Activated CD4-positive, alpha-beta T cell treated with anti-CD3 and anti-CD28 coated beads for 48 hours (primary cell): ENCODE measurements around the gene PNKD.

Experiments
- DNase-seq: peaks from one replicate; pipeline ENCODE4 v3.0.0-alpha.2; 2020

Gene PNKD

GRCh38 chr2:218320704-218321336, 50.5 kb downstream of the PNKD start:
- DNase-seq, result no peak

GRCh38 chr2:218322768-218323525, 52.6 kb downstream of the PNKD start:
- peak; percentile 50 for DNase-seq

GRCh38 chr2:218323526-218324472, 53.5 kb downstream of the PNKD start:
- no peak for DNase-seq

GRCh38 chr2:218325566-218326160, 55.3 kb downstream of the PNKD start:
- DNase-seq, result no peak

GRCh38 chr2:218326315-218326714, 56.0 kb downstream of the PNKD start:
- DNase-seq, result no peak

DNA sequence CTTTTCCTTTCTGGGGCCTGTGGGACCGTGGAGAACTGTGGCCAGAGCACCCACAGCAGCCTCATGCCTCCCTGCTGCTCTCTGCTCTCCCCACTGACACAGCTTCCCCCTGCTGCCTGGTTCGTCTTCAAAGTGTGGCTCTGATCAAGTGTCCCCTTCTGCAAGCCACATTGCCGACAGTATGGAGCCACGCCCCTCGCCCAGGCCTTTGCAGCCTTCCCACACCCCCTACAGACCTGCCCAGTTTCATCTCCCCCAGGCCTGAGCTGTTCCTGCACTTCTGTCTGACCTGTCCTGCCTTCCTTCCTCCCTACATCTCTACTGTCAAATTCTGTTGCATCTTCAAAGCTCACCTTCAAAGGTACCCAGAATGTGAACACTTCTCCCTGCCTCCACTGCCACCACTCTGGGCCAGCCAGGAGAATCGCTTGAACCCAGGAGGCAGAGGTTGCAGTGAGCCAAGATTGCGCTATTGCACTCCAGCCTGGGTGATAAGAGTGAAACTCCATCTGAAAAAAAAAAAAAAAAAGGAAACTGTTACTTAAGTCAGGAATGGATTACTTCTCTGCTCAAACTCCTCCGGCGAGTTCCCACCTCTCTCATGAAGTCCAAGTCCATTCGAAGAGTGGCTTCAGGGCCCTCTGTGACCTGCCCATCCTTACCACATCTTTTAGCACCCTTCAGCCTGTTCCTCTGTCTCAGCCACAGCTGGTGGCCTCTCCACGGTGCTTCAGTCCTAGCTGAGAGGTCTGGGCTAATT, 57.3 kb downstream of the PNKD start:
- DNase-seq, result no peak

- no peak for DNase-seq
These were observed 58.0 kb downstream of the PNKD start for GRCh38 chr2:218328294-218328693.

DNA sequence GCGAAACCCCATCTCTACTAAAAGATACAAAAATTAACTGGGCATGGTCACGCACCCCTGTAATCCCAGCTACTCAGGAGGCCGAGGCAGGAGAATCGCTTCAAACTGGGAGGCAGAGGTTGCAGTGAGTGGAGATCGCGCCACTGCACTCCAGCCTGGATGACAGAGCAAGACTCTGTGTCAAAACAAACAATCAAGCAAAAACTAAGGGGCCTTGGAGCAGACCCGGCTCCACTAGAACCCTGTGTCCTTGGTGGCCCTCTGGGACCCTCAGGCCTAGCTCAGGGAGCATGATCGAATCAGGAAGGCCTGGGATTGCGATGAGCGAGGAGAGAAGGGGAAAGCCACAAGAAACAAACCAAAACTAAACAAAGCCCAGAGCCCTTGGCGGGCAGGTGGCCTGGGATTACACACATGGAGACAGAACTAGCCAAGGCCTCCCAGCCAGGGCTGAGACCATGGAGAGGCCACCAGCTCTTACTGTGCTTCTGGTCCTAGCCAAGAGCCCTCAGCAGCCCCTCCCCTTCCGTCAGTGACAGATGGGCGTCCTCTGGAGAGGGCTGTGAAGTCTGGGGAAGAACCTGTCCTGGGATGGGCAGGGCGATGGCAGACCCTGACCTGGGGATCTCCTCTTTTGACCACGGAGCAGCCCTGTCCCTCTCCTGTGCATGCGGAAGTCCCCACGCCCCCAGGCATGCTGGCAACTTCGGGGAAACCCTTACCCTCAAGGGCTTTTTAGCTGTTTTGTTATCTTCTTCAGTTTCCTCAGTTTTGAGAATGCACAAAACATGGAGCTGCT, 58.9 kb downstream of the PNKD start:
- DNase-seq, result no peak

GRCh38 chr2:218329826-218330593, 59.7 kb downstream of the PNKD start:
- no peak for DNase-seq

DNA sequence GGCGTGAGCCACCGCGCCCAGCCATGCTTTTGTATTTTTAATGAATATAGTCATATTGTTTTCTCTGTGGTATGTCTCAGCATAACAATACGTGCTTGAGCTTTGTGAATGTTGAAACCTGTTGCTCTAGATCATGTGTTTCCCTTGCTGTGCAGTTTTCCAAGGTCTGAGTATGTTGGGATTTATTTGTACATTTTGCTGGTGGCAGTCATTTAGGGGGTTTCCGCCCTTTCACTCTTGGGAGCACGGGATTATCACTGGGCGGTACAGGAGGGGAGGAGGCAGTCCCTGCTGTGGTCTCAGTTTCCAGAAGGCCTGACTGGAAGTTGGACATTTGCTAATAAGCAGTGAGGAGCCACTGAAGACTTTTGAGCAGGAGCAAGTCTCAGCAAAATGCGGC, 61.4 kb downstream of the PNKD start:
- DNase-seq, result no peak

- DNase-seq, result no peak
These were observed 62.0 kb downstream of the PNKD start for GRCh38 chr2:218332288-218332687.

- no peak for DNase-seq
These were observed 62.8 kb downstream of the PNKD start for GRCh38 chr2:218332920-218333645.

- no peak for DNase-seq
These were observed 64.2 kb downstream of the PNKD start for GRCh38 chr2:218334531-218334930.

DNA sequence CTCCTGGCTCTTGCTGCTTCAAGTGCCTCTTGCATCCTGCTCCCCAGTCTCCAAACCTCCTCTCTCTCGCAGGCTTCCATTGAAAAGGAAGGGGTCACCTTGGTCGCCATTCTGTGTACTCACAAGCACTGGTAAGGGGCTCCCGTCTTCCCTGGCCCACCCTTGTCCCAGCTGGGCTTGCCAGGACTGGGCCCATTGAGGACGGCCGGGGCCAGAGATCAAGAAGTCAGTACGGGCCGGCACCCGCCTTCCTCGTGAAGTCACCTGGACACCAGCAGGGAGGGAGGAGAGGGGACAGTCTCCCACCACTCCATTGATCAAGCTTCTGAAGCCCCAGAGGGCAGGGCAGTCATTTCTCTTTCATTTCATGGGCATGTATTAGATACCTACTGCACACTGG, 70.3 kb downstream of the PNKD start:
- DNase-seq, result no peak

- DNase-seq, result no peak
These were observed 71.1 kb downstream of the PNKD start for GRCh38 chr2:218341381-218341780.

DNA sequence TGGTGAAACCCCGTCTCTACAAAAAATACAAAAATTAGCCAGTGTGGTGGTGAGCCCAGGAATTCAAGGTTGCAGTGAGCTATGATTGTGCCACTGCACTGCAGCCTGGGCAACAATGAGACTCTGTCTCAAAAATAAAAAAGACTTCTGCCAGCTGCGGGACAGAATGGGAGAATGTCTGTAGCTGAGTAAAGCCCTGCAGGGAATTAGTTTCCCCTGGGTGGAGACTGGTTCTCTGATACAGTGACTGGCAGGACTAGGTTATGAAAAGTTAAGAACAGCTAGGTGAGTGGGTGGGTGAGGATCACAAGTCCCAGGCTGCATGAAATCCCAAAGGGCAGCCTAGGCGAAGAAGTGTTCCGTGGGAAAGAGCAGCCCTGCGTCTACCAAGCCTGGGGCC, 72.5 kb downstream of the PNKD start:
- DNase-seq, result no peak

DNA sequence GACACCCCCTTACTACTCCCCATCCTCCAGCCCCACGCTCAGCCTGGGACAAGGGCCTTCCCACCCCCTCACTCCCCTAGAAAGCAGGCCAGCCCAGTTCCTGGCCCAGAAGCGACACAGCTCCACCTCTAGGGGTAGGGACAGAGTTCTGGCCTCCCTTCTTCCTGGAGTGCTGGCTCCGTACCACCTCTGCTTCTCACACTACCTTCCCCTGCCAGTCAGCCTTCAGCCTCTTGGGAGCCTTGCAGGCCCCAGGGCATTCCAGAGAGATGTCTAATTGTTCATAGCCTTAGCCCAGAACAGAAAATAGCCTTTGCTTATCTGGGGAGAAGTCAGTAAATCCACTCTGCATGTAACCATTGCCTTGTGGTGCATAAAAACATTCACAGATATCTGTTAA, 73.3 kb downstream of the PNKD start:
- no peak for DNase-seq

GRCh38 chr2:218344090-218344754, 73.9 kb downstream of the PNKD start:
- DNase-seq, result no peak

- DNase-seq, result no peak
These were observed 74.6 kb downstream of the PNKD start for GRCh38 chr2:218344755-218345417.
